ENCODE measurements around the gene SCNN1G. TPM values are rescaled to one million over a fixed set of nuclear protein-coding genes. Genes with fewer than 3 reads are reported as not detected.

The SCNN1G gene
- total RNA-seq, 3 donors from 2014 or later: 1.9 to 52.4 (median 4.2) TPM

DNA sequence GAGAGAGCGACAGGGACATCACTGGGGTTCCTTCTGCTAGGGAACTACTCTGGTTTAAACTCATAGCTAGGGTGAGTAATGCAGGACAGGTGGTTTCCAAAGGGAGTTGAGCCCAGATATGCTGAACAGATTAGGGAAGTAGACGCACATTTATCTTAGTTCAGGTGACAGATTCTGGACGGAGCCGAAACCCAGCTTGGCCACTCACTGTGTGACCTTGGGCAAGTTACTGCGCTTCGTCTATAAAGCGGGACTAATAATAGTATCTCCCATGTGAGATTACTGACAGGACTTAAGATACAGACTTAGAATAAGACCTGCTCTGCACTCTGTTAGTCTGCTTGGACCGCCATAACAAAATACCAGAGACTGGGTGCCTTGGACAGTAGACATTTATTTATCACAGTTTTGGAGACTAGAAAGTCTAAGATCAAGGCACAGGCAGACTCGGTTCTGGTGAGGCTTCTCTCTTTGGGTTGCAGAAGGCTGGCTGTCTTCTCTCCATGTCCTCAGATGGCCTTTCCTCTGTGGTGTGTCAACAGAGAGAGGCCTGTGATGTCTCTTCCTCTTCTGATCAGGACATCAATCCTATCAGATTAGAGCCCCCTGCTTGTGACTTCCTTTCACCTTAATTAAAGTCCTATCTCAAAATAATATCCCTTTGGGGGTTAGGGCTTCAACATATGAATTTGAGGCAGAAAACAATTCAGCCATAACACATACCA is 12.1 kb downstream of the SCNN1G start:
- Histone ChIP-seq H3K4me1 (ENCODE audit: low read depth) (peaks cover 9% of the 10 kb centered on the region), H3K4me3 (no peak overlapping the region), H3K9me3 (no peaks in the 10 kb centered on the region), H3K36me3 (ENCODE audit: low read depth) (no peaks in the 10 kb centered on the region)
- TF ChIP-seq, protein P1, sequence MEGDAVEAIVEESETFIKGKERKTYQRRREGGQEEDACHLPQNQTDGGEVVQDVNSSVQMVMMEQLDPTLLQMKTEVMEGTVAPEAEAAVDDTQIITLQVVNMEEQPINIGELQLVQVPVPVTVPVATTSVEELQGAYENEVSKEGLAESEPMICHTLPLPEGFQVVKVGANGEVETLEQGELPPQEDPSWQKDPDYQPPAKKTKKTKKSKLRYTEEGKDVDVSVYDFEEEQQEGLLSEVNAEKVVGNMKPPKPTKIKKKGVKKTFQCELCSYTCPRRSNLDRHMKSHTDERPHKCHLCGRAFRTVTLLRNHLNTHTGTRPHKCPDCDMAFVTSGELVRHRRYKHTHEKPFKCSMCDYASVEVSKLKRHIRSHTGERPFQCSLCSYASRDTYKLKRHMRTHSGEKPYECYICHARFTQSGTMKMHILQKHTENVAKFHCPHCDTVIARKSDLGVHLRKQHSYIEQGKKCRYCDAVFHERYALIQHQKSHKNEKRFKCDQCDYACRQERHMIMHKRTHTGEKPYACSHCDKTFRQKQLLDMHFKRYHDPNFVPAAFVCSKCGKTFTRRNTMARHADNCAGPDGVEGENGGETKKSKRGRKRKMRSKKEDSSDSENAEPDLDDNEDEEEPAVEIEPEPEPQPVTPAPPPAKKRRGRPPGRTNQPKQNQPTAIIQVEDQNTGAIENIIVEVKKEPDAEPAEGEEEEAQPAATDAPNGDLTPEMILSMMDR (IDR thresholded peaks at IDR 0.05): no peak
- DNase-seq (peak in 1 of 3 donors; percentile 8), ATAC-seq (no peak)
- intact Hi-C loops (cut with DNase I, micrococcal nuclease): no loop called here

DNA sequence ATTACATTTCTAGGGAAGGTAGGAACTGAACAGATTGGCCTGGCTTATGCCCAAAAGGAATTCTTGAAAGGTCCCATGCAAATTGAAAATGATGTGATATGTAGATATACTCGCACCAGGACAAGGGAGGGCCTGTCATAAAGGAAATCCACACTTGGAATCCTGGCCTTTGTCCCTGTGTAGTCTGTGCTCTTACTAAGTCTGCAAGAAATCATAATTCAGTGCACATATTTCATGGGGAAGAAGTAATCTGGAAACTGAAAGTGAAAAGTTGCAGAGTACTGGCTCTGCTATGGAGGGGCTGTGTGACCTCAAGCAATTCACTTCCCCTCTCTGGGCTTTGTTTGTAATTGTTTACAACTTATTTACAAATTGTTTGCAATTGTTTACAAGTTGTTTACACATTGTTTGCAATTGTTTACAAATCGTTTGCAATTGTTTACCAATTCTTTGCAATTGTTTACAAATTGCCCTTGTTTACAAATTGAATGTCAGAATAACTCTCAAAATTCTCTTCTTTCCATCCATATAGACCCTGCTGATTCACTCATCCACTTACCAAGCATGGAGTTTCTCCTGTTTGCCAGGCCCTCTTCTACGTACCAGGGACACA is 12.9 kb downstream of the SCNN1G start:
- intact Hi-C loops (cut with DNase I, micrococcal nuclease): no loop called here
- H3K36me3 ChIP-seq (ENCODE audit: low read depth): no peaks in the 10 kb centered on the region
- H3K4me3 ChIP-seq: no peak overlapping the region
- ATAC-seq: peak; percentile 77
- no peaks in the 10 kb centered on the region for H3K9me3 ChIP-seq
- H3K4me1 ChIP-seq (ENCODE audit: low read depth): peaks cover 9% of the 10 kb centered on the region
- TF ChIP-seq, protein P1 (IDR thresholded peaks at IDR 0.05): no peak
- DNase-seq: no peak

DNA sequence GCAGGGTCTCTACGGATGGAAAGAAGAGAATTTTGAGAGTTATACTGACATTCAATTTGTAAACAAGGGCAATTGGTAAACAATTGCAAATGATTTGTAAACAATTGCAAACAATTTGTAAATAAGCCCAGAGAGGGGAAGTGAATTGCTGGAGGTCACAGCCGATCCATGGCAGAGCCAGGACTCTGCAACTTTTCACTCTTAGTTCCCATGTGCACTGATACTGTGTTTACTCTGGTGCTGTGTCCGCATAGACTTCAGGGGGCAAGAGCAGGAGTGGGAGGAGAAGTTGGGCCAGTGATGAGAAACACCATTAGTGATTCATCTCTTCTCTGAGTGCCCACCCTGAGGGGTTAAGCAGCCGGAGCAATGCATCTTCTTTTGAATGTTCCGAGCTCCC is 14.0 kb downstream of the SCNN1G start:
- TF ChIP-seq, protein P1 (IDR thresholded peaks at IDR 0.05): no peak
- DNase-seq: no peak
- H3K4me1 ChIP-seq (ENCODE audit: low read depth): peaks cover 9% of the 10 kb centered on the region
- ATAC-seq: no peak
- intact Hi-C loops (cut with DNase I, micrococcal nuclease): no loop called here
- H3K4me3 ChIP-seq: no peak overlapping the region
- H3K36me3 ChIP-seq (ENCODE audit: low read depth): no peaks in the 10 kb centered on the region
- no peaks in the 10 kb centered on the region for H3K9me3 ChIP-seq

DNA sequence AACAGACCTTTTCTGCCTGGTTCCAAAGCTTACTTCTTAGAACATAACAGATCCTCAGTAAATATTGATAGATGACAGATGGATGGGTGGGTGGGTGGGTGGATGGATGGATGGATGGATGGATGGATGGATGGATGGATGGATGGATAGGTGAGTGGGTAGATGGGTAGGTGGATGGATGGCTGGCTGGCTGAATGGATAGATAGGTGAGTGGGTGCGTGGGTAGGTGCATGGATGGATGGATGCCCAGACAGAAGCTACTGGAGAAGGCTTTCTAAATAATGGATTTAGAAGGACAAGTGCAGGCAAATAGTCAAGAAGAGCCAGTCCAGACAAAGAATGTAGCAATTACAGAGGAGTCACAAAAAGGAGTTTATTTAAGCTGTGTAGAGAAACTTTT is 19.6 kb downstream of the SCNN1G start:
- TF ChIP-seq, protein P1 (IDR thresholded peaks at IDR 0.05): no peak
- H3K4me1 ChIP-seq (ENCODE audit: low read depth): no peaks in the 10 kb centered on the region
- H3K36me3 ChIP-seq (ENCODE audit: low read depth): no peaks in the 10 kb centered on the region
- ATAC-seq (no peak), DNase-seq (no peak)
- no peaks in the 10 kb centered on the region for H3K9me3 ChIP-seq
- intact Hi-C loops (cut with DNase I, micrococcal nuclease): no loop called here
- no peak overlapping the region for H3K4me3 ChIP-seq

DNA sequence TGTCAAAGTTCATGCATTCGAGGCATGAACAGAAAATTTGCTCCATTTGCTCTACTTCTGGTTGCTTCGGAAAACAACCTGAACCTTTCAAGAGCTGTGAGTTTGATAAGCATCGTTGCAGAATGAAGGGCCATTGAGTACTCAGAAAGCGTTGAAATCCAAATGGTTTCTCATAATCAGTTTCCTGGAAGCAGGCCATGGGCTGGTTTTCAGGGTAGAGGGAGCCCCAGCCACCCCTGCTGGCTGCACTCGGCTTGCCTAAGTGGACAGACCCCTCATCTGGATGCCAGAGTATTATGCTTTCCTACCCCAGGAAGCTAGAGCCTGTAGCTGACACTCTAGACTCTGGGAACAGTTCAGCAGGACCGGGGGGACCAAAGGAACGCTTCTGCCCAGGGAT is 24.4 kb downstream of the SCNN1G start:
- no peak overlapping the region for H3K4me3 ChIP-seq
- intact Hi-C loops (cut with DNase I, micrococcal nuclease): no loop called here
- H3K4me1 ChIP-seq (ENCODE audit: low read depth): no peaks in the 10 kb centered on the region
- ATAC-seq (no peak), DNase-seq (no peak)
- TF ChIP-seq, protein P1 (IDR thresholded peaks at IDR 0.05): no peak
- no peaks in the 10 kb centered on the region for H3K36me3 ChIP-seq (ENCODE audit: low read depth)
- H3K9me3 ChIP-seq: no peaks in the 10 kb centered on the region

Data from mucosa of descending colon (tissue), 3 donors.